DMS79 (cell line): ENCODE measurements around the gene BRIP1.
"Not testable (repeated sequence)": the region's sequence is repeated elsewhere in the genome, so short reads cannot be mapped to it uniquely, and the experiment has no call there.

Source experiments
- DNase-seq: peaks from one replicate; lab custom pipeline; 2025; lab: John Stamatoyannopoulos, UW

BRIP1 gene

GRCh38 chr17:61827649-61828395 is 35.5 kb downstream of the BRIP1 start:
- DNase-seq: no peak

GRCh38 chr17:61826866-61827265 is 36.5 kb downstream of the BRIP1 start:
- DNase-seq: not testable (repeated sequence)

GRCh38 chr17:61826198-61826597 is 37.1 kb downstream of the BRIP1 start:
- DNase-seq: not testable (repeated sequence)

- no peak for DNase-seq
These were observed 37.7 kb downstream of the BRIP1 start for GRCh38 chr17:61825448-61826137.

GRCh38 chr17:61822326-61823285 is 40.7 kb downstream of the BRIP1 start:
- DNase-seq: no peak

- DNase-seq: no peak
These were observed 41.7 kb downstream of the BRIP1 start for GRCh38 chr17:61821655-61822054.

- not testable (repeated sequence) for DNase-seq
These were observed 44.1 kb downstream of the BRIP1 start for GRCh38 chr17:61819265-61819664.

GRCh38 chr17:61818225-61818624 is 45.1 kb downstream of the BRIP1 start:
- DNase-seq: no peak

- DNase-seq: no peak
These were observed 45.9 kb downstream of the BRIP1 start for GRCh38 chr17:61817452-61817851.

- no peak for DNase-seq
These were observed 46.8 kb downstream of the BRIP1 start for GRCh38 chr17:61816538-61816937.

GRCh38 chr17:61815863-61816503 is 47.3 kb downstream of the BRIP1 start:
- no peak for DNase-seq

GRCh38 chr17:61814485-61814884 is 48.8 kb downstream of the BRIP1 start:
- no peak for DNase-seq

GRCh38 chr17:61813211-61813610 is 50.1 kb downstream of the BRIP1 start:
- no peak for DNase-seq

- no peak for DNase-seq
These were observed 50.6 kb downstream of the BRIP1 start for GRCh38 chr17:61812747-61813146.

GRCh38 chr17:61809816-61810392 is 53.4 kb downstream of the BRIP1 start:
- DNase-seq: no peak

- DNase-seq: no peak
These were observed 54.9 kb downstream of the BRIP1 start for GRCh38 chr17:61808442-61808841.

- no peak for DNase-seq
These were observed 56.4 kb downstream of the BRIP1 start for GRCh38 chr17:61806936-61807335.

- DNase-seq: no peak
These were observed 57.1 kb downstream of the BRIP1 start for GRCh38 chr17:61806081-61806828.

- no peak for DNase-seq
These were observed 57.9 kb downstream of the BRIP1 start for GRCh38 chr17:61805399-61805798.

GRCh38 chr17:61803796-61804195 is 59.5 kb downstream of the BRIP1 start:
- DNase-seq: no peak

GRCh38 chr17:61803216-61803615 is 60.1 kb downstream of the BRIP1 start:
- no peak for DNase-seq
